ENCODE measurements around the gene NIPSNAP2. TPM values are rescaled to one million over a fixed set of nuclear protein-coding genes. Genes with fewer than 3 reads are reported as not detected.

NIPSNAP2 gene
- total and polyA plus RNA-seq, 7 donors, result 119 to 302 (median 260) TPM

DNA sequence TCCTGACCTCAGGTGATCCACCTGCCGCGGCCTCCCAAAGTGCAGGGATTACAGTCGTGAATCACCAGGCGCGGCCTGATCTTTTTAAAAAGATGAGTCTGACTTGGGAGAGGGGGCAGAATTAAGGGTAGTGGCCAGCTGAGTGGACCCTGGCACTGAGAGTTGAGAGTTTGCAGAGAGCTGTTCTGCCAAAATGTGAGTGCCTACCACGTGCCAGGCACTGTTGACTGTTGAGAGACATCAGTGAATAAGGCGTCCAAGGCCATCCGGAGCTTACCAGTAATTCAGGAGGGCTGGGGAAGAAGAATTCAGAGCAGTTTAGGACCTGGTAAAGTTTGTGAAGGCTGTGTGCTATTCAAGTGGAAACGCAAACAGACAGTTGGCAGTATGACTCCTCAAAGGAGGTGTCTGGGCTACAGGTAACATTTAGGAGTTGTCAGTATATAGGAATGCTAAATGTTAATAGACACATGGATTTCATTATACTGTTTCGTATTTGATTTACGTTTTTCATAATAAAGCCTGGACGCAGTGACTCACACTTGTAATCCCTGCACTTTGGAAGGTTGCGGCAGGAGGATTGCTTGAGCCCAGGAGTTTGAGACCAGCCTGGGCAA lies 1.5 kb downstream of the NIPSNAP2 start:
- ATAC-seq, result peak; percentile 48 to 74 (median 67)
- Histone ChIP-seq H3K4me1 (peaks cover 45% of the 10 kb centered on the region), H3K36me3 (ENCODE audit: insufficient read depth in 1 of 2, low read depth in 1 of 2) (no peaks in the 10 kb centered on the region), H3K4me3 (peak overlapping the region; percentile 73), H3K27ac (peak overlapping the region; percentile 89), H3K9me3 (no peaks in the 10 kb centered on the region), H3K27me3 (ENCODE audit: insufficient read depth in 3 of 3, low read length in 2 of 3) (no peaks in the 10 kb centered on the region)
- peak; percentile 55 to 83 for DNase-seq
- TF ChIP-seq, protein P1, sequence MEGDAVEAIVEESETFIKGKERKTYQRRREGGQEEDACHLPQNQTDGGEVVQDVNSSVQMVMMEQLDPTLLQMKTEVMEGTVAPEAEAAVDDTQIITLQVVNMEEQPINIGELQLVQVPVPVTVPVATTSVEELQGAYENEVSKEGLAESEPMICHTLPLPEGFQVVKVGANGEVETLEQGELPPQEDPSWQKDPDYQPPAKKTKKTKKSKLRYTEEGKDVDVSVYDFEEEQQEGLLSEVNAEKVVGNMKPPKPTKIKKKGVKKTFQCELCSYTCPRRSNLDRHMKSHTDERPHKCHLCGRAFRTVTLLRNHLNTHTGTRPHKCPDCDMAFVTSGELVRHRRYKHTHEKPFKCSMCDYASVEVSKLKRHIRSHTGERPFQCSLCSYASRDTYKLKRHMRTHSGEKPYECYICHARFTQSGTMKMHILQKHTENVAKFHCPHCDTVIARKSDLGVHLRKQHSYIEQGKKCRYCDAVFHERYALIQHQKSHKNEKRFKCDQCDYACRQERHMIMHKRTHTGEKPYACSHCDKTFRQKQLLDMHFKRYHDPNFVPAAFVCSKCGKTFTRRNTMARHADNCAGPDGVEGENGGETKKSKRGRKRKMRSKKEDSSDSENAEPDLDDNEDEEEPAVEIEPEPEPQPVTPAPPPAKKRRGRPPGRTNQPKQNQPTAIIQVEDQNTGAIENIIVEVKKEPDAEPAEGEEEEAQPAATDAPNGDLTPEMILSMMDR (IDR thresholded peaks at IDR 0.05), result no peak
- 25 to 48% (median 29%) methylated on average over 13 of the region's 13 CpGs for WGBS, 3 donors
- intact Hi-C loops (cut with DNase I), result loop anchor here in 1 of 2 donors (2.0 to 10.0 kb wide), 2 partner anchors 325 to 601 kb away; partner anchors contain the start of gene LANCL2

DNA sequence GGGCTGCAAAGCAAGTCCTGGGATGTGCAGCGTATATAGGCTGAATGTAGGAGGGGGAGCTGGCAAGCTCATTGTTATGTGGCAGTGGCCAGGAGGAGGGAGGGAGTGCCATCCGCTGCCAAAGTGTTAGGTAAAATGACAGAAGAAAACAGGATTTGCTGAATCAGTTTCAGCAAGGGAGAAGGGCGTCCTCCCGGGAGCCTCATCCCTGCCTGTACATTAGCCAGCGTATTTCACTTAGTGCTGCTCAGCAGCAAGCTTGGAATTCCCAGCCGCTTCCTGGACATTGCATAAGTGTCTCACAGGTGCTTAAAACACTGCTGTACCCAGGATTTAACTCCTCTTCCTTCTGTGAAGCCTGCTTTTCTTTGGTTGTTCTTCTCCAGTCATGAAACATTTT lies 2.5 kb downstream of the NIPSNAP2 start:
- Histone ChIP-seq H3K4me1 (peaks cover 49% of the 10 kb centered on the region), H3K4me3 (peak overlapping the region; percentile 73), H3K9me3 (no peaks in the 10 kb centered on the region), H3K36me3 (ENCODE audit: insufficient read depth in 1 of 2, low read depth in 1 of 2) (no peaks in the 10 kb centered on the region), H3K27me3 (ENCODE audit: insufficient read depth in 3 of 3, low read length in 2 of 3) (no peaks in the 10 kb centered on the region), H3K27ac (peak overlapping the region; percentile 89)
- peak; percentile 29 to 48 (median 29) for ATAC-seq
- WGBS, 3 donors, result 30 to 55% (median 47%) methylated on average over 6 of the region's 6 CpGs
- TF ChIP-seq, protein P1 (IDR thresholded peaks at IDR 0.05), result no peak
- peak; percentile 29 to 60 for DNase-seq
- intact Hi-C loops (cut with DNase I), result loop anchor here in 1 of 2 donors (10.0 kb wide), 1 partner anchor 602 kb away; the partner anchor contains the start of gene LANCL2

DNA sequence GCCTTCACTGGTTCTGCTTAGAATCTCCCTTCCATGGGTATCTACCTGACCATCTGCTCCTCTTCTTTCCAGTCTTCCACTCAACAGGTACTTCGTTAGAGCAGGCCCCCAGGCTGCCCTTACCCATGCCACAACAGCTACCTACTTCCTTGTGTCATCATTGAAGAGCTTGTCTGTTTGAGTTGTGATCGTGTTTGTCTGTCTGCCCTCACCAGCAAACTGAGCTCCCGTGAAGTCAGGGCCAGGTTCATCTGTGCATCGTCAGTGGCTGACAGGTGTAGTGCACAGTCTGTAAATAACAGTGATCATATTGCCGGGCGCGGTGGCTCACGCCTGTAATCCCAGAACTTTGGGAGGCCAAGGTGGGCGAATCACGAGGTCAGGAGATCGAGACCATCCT lies 5.0 kb downstream of the NIPSNAP2 start:
- Histone ChIP-seq H3K36me3 (ENCODE audit: insufficient read depth in 1 of 2, low read depth in 1 of 2) (no peaks in the 10 kb centered on the region), H3K27me3 (ENCODE audit: insufficient read depth in 3 of 3, low read length in 2 of 3) (no peaks in the 10 kb centered on the region), H3K4me3 (no peak overlapping the region), H3K4me1 (peaks cover 63% of the 10 kb centered on the region), H3K27ac (peak overlapping the region; percentile 89), H3K9me3 (no peaks in the 10 kb centered on the region)
- TF ChIP-seq, protein P1 (IDR thresholded peaks at IDR 0.05), result no peak
- no peak for ATAC-seq
- intact Hi-C loops (cut with DNase I), result loop anchor here in 1 of 2 donors (10.0 kb wide), 1 partner anchor 605 kb away; the partner anchor contains the start of gene LANCL2
- DNase-seq, result no peak
- WGBS, 3 donors, result 44 to 59% (median 46%) methylated on average over 11 of the region's 11 CpGs

DNA sequence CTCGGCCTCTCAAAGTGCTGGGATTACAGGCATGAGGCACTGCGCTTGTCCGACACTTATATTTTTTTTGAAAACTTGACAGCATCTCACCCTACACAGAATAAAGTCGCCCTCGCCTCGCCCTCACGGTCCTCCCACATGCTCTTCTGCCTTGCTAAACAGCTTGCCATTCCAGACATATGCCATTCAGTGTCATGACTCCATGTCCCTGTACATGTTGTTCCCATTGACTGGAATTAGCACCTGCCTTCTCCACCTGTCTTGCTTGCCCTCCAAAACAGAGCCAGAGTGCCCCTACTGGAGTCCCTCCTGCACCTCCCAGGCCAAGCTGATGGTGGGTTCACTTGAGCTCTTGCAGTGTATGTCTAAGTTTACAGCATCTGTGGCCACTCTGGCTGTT lies 6.2 kb downstream of the NIPSNAP2 start:
- Histone ChIP-seq H3K36me3 (ENCODE audit: insufficient read depth in 1 of 2, low read depth in 1 of 2) (no peaks in the 10 kb centered on the region), H3K27me3 (ENCODE audit: insufficient read depth in 3 of 3, low read length in 2 of 3) (no peaks in the 10 kb centered on the region), H3K4me3 (peak overlapping the region; percentile 42), H3K4me1 (peaks cover 67% of the 10 kb centered on the region), H3K27ac (peak overlapping the region; percentile 89), H3K9me3 (no peaks in the 10 kb centered on the region)
- WGBS, 3 donors, result 21 to 53% (median 39%) methylated on average over 7 of the region's 7 CpGs
- ATAC-seq, result peak; percentile 51 to 76 (median 74)
- peak in 1 of 2 donors; percentile 72 for DNase-seq
- intact Hi-C loops (cut with DNase I), result no loop called here
- TF ChIP-seq, protein P1 (IDR thresholded peaks at IDR 0.05), result no peak

Data from psoas muscle (tissue), 8 donors.